GM19397 (cell line): ENCODE data around the gene ZNF580.

Experiments
- ATAC-seq: cut with Tn5 transposase; IDR thresholded peaks from one replicate; pipeline ENCODE4 v1.9.1; 2021; ENCODE audit warnings: mild to moderate bottlenecking, moderate library complexity; ENCODE audit not compliant: unreplicated experiment

ZNF580 gene

GRCh38 chr19:55644842-55645511 is 4.2 kb downstream of the ZNF580 start:
- ATAC-seq: no peak

- no peak for ATAC-seq
Observed at GRCh38 chr19:55645512-55645881, 4.7 kb downstream of the ZNF580 start.

- no peak for ATAC-seq
Observed at GRCh38 chr19:55646889-55647731, 6.3 kb downstream of the ZNF580 start.

GRCh38 chr19:55647732-55648584 is 7.2 kb downstream of the ZNF580 start, which contains the start of gene CCDC106:
TSS of gene CCDC106 (plus strand) at chr19:55648212. CDS start at chr19:55649047, 835 bp downstream.
- peak; percentile 33 for ATAC-seq

- no peak for ATAC-seq
Observed at GRCh38 chr19:55648585-55649267, 7.9 kb downstream of the ZNF580 start.

GRCh38 chr19:55649268-55650125 is 8.7 kb downstream of the ZNF580 start:
- no peak for ATAC-seq

- ATAC-seq: no peak
Observed at GRCh38 chr19:55650126-55650557, 9.3 kb downstream of the ZNF580 start.

GRCh38 chr19:55650602-55651230 is 9.9 kb downstream of the ZNF580 start:
- no peak for ATAC-seq

- no peak for ATAC-seq
Observed at GRCh38 chr19:55651236-55651635, 10.4 kb downstream of the ZNF580 start.

- ATAC-seq: no peak
Observed at GRCh38 chr19:55652311-55653128, 11.7 kb downstream of the ZNF580 start.

- ATAC-seq: peak; percentile 42
Observed at GRCh38 chr19:55653651-55654322, 13.0 kb downstream of the ZNF580 start.

- ATAC-seq: peak; percentile 59
Observed at GRCh38 chr19:55654323-55654867, 13.6 kb downstream of the ZNF580 start.

GRCh38 chr19:55654868-55655647 is 14.3 kb downstream of the ZNF580 start, which contains the start of gene U2AF2:
TSS of gene U2AF2 (plus strand) at chr19:55655035. CDS start at chr19:55655105, 70 bp downstream.
- ATAC-seq: peak; percentile 32

- ATAC-seq: no peak
Observed at GRCh38 chr19:55655648-55656040, 14.8 kb downstream of the ZNF580 start.

GRCh38 chr19:55656552-55656951 is 15.8 kb downstream of the ZNF580 start:
- ATAC-seq: no peak

GRCh38 chr19:55656988-55657747 is 16.4 kb downstream of the ZNF580 start:
- ATAC-seq: no peak
